Measurements from ENCODE around the gene FAM131B.

DNA sequence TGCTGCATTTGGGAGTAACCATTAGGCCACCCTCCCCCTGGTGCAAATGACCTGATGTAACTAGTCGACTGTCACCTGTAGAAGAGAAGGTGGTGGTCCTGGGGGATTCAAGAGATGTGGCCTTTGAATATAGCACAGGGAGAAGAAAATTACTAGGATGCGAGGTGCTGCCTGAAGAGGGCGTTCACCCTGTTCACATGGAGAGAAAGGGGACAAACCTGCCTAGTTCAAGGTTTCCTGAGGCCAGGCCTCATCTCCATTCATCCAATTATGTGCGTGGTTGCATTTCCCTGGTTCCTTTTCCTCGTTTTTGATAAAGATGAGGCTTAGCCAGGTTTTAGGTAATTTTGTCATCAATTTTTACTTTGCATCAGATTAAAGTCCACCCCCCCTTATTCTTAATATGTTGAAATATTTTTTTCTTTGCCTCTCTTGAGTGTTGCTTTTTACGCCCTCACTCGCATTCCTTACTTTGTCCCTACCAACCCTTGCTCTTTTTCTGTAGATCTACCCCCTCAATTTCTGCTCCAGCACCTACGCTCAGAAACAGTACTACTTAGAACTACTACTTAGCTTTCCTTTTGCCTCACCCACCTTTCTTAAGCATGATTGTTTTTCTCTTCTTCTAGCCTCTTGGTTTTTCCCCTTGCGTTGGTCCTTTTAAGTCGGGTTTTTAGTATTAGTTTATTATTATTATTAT, 32.9 kb downstream of the FAM131B start:
- no peak for TF ChIP-seq POLR2A (IDR thresholded peaks at IDR 0.05)
- TF ChIP-seq, protein P1, sequence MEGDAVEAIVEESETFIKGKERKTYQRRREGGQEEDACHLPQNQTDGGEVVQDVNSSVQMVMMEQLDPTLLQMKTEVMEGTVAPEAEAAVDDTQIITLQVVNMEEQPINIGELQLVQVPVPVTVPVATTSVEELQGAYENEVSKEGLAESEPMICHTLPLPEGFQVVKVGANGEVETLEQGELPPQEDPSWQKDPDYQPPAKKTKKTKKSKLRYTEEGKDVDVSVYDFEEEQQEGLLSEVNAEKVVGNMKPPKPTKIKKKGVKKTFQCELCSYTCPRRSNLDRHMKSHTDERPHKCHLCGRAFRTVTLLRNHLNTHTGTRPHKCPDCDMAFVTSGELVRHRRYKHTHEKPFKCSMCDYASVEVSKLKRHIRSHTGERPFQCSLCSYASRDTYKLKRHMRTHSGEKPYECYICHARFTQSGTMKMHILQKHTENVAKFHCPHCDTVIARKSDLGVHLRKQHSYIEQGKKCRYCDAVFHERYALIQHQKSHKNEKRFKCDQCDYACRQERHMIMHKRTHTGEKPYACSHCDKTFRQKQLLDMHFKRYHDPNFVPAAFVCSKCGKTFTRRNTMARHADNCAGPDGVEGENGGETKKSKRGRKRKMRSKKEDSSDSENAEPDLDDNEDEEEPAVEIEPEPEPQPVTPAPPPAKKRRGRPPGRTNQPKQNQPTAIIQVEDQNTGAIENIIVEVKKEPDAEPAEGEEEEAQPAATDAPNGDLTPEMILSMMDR (IDR thresholded peaks at IDR 0.05), result no peak

Measured in uterus (tissue), 2 donors.